EL (cell line): ENCODE measurements around the gene ADAM11.
A peak's percentile ranks its signal among the peaks of the same experiment; 100 is the strongest.

Source experiments
- DNase-seq: peaks from one replicate; pipeline ENCODE4 v3.0.0-alpha.2; 2016

Gene ADAM11

DNA sequence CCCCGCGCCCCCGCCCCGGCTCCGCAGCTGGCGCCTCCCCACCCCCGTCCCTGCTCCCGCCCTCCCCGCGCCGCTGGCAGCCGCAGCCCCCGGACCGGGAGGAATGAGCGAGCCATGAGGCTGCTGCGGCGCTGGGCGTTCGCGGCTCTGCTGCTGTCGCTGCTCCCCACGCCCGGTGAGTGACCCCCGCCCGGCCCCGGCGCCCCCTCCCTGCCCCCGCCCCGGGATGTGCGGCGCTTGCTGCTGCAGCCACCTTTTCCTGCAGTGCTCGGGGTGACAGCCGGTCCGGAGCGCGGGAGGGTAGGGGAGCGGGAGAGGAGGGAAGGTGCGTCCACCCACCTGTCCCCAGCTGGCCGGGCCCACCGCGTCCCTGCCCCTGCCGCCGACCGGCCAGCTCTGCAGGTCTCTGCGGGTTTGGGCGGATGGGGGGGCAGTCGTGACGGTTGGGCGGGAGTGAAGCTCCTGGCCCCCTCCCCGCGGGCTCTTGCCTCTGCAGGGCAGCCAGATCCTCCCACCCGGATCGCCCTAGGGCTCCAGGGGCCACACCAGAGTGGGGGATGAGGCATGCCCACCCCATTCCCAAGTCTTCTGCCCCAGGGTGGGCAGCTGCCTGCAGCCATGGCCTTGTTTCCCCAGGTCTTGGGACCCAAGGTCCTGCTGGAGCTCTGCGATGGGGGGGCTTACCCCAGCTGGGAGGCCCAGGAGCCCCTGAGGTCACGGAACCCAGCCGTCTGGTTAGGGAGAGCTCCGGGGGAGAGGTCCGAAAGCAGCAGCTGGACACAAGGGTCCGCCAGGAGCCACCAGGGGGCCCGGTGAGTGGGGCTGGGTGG is 513 bp downstream of the ADAM11 start:
- DNase-seq, result no peak

DNA sequence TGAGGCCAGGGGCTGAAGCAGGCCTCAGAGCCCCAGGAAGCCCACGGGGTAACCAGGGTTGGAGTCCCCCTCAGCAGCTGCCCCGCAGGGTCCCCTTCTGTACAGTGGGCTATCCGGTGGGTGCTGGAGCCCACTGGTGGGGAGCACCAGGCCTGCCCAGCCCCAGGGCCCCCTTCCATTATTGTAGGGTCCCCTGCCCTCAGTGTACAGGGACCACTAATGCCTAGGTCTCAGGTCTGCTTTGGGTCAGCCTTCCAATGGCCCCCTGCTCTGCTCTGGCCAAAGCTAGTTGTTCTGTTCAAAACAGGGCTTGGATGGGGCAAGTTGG is 1.1 kb downstream of the ADAM11 start:
- no peak for DNase-seq

DNA sequence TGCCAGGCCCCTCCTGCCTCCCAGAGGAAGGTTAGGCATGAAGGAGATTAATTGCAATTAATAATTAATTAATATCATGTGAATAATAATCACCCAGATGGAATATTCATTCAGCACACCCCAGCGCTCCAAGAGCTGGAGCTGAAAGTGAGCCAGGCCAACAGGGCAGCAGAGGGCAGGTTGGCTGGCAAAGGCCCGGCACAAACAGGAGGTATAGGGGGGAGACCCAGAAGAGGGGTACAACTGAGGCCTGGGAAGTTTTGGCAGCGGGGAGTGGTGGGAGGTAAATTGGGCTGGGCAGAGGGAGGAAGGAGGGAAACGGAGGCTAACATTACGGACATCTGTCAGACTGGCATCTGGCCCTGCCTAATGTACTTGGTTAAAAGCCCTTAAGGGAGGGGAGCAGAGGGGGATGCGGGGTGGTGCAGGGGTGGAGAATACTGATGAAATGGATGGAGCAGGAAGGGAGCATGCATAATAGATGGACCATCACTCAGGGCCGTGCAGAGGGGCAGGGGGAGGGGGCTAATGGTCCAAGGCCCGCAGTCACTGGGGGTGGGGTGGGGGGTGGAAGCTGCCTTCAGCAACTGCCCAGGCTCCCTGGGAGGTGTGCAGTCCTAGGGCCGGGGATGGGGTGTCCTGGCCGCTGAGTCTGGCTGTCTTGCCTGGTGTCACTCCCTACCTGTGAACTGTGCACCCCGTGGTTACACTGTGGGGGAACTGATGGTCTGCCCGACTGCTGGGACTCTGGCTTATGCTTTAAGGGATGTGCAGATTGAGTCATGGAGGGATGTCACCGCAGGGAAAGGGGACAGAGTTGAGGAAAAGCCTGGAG is 1.9 kb downstream of the ADAM11 start:
- DNase-seq, result no peak

DNA sequence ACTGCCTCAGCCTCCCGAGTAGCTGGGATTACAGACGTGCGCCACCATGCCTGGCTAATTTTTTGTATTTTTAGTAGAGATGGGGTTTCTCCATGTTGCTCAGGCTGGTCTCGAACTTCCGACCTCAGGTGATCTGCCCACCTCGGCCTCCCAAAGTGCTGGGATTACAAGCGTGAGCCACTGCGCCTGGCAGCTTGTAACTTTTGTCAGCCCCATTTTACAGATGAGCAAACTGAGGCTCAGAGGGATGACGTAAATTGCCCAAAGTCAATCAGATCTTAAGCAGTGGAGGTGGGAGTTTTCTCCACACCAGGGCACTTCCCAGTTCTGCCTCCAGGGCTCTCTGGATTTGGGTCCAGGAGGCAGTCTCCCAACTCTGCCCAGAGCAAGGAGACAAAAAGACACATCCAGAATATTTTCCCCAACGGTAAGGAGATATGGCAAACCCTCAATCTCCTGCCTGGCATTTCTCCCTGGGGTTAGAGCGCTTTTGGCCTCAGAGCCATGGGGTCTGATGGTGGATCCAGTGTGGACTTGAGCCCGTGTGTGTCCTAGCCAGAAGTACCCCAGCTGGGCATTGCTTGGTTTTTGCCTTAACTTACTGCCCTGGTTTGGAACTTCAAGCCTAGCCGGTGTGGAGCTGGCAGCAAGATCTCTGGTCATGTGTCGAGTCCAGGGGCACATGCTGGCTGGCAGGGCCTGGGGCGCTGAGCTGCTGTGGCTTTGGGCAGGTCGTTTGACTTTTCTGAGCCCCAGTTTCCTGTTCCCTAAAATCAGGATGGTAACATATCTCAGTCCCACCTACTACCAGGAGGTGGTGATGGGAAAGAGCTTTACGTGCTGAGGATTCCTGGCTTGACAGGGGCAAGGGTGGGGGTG is 3.4 kb downstream of the ADAM11 start:
- no peak for DNase-seq

DNA sequence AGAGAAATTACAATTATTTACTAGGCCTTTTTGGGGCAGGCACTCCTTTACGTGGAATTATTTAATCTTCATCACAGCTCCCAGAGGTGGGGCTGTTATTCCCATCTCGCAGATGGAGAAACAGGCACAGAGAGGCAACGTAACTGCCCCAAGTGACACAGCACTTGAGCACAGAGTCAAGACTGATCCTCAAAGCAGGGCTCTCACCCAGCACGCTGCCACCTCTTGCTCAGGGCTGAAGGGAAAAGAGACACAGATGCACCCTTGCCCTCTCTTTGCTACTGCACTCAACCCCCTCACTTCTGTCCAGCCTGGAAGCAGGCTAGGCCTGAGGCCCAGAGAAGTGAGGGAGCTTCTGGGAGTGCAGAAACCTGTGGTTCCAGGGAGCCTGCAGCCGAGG is 4.4 kb downstream of the ADAM11 start:
- DNase-seq, result no peak

DNA sequence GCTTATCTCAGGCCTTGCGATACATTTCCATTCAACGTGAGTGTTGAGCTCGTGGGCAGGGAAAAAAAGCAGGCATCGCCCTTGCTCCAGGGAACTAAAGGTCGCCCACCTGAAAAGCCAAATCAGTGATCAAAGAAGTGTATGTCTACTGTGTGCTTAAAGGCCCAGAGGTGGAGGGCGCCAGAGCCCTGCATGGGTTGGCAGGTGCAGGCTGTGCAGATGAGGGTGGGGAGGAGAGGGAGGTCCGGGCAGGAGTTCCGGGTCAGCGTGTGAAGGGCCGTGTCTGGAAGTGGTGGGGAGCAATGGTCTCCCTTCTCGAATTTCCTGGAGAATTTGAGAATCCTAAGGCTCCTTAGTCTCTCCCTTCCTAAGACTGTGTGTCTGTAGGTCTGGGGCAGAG is 7.2 kb downstream of the ADAM11 start:
- no peak for DNase-seq

DNA sequence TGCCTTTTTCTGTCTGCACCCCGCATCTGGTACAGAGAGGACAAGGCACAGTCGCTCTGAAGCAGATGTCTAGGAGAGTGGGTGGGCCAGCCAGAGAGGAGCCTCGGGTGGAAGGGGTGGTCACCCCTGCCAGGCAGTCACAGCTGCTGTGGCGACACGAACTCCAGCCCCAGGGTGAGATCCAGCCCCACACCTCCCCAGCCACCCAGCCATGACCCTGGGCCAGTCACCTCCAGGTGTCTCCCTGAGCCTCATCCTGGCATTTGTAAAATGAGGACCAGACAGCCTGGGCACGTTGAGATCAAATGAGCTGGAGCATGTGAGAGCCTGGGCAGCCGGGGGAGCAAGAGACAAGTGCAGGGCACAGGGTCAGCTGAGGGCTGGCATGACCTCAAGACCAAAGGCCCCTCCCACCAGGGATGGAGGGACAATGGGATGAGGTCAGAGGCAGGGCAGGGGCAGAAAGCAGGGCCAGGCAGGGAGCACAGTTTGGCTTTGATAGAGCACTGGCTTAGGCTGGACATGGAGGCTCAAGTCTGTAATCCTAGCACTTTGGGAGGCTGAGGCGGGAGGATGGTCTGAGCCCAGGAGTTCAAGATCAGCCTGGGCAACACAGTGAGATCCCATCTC is 7.7 kb downstream of the ADAM11 start:
- DNase-seq, result no peak

DNA sequence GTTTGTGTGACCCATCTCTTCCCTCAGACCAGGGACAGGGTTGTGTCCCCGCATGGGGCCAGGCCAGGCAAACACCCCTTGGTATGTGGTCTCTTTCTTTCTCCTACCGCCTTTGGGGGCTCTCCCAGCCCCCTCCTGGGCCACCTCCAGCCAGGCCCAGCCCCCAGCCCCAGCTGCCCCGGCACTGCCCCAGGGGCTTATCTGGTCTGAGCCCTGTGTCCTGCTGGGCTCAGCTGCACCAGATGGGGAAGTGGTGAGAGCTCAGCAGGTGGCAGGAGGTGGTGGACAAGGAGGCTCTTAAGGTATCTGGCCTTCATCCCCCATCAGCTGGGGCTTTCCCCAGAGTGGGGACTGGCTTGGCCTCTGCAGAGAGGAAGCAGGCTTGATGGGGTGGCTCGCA is 8.7 kb downstream of the ADAM11 start:
- no peak for DNase-seq

DNA sequence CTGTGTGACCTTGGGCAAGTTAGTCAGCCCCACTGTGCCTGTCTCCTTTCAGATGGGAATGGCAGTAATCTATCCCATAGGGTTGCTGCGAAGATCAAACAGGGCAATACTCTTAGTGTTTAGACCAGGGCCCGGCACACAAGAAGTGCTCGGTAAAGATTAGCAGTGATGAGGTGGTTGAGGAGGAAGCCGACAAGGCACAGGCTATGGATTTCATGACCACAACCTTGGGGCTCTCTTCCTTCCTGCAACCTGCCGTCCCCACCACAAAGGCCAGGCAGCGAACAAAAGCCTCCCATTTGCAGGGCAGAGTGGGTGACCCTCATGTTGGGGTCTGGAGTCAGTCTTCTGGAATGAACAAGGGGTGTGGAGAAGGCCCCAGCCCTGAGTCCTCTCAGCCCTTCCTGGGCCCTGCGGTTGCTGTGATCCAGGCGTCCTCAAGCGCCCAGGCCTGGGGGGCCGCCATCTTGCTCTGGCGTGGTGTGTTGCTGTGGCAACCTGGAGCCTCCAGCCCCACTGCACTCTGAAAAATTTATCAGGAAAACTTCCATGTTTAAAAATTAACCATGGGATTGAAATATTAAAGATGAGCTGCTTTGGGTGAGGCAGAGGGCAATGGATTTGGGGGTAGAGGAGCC is 9.8 kb downstream of the ADAM11 start:
- DNase-seq, result no peak

DNA sequence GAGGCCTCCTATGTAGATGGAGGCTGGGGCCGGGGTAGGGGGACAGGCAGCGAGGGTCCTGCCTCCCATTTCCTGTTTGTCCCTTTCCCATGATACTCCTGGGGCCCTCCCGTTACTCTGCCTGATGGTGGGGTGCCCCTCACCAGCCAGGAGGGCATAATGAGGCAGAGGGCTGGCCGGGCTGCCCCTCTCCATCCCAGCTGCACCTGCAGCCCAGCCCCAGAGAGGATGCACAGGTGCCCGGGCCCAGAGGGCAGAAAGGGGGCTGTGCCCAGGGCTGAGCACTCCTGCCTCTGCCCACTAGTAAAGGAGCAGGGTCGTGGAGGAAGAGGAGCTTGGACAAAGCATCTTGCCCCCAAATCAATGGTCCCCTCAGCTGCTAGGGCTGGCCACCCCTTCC is 10.4 kb downstream of the ADAM11 start:
- no peak for DNase-seq

DNA sequence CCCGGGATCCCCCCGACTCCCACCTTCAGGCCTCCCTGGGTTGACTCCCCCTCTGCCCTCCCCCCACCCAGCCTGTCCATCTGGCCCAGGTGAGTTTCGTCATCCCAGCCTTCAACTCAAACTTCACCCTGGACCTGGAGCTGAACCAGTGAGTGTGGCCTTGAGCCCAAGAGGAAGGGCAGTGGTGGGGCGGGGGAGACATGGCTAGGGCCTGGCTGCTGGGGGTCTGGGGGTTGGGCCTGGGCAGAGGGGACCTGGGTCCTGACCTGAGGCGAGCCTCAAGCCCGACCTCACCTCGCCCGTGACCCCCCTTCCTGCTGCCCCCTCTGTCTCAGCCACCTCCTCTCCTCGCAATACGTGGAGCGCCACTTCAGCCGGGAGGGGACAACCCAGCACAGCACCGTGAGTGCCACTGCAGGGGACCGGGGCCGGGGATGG is 10.9 kb downstream of the ADAM11 start:
- no peak for DNase-seq

DNA sequence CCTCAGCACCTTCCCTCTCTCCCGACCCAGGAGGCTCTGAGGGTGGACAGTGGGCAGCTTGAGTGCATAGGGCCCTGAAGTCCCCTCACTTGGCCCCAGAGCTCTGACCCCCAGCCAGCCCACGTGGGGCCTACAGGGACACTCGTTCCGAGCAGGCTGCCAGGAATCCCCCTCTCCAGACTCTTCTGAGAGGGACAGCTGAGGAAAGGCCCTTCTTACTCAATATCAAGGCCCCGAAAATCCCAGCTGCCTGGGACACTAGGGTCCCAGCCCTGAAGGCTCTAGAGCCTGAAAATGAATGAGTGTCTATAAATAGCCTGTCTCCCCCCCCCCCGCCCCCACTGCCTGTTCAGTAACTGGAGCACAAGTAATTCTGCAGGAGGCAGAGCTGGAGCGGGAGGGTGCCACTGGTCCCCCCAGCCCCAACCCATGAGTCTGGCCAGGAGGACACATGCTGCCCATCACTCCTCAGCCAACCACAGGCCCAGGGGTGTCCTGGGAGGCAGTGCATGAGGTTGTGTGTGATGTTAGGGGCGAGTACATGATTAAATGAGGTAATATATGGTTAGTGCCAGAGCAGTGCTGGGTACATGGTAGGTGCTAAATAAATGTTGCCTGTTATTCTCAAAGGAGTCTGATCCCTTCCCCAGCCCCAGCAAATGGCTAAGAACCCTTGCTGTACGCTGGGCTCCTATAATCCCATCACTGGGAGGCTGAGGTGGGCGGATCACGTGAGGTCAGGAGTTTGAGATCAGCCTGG is 11.6 kb downstream of the ADAM11 start:
- no peak for DNase-seq

DNA sequence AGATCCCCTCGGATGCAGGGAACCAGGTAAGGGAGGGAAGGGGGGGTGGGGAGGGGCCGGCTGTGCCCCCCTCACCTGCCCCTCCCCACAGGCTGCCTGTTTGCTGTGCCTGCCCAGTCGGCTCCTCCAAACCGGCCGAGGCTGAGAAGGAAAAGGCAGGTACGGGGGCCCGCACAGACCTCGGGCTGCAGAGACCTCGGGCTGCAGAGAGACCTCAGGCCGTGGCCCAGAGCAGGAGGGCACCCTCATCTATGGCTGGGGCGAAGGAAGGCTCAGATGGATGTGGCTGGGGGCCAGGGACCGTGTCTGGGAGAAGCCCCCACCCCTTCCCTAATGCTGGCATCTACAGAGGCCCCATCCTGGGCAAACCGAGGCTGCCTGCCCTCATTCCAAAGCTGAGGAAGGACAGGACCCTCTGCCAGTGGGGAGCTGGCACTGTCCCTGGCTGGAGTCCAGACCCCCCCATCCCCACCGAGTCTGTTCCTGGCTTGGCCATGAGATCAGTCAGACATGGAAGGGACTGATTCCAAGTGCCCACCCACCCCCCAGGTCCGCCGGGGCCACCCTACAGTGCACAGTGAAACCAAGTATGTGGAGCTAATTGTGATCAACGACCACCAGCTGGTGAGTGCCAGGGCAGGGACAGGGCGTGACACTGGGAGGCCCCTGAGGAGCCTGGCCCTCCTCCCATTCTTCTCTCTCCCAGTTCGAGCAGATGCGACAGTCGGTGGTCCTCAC is 13.7 kb downstream of the ADAM11 start:
- no peak for DNase-seq

DNA sequence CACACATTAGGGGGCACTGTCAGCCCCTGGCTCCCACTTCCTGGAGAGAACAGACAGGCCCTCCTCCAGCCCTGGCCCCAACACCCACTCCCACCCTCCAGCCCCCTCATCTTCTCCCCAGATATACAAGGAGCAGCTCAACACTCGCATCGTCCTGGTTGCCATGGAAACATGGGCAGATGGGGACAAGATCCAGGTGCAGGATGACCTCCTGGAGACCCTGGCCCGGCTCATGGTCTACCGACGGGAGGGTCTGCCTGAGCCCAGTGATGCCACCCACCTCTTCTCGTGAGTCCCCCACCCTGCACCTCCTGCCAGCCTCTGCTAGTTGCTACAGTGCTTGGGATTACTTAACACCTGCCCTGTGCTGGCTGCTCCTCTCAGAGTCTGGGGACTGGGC is 14.4 kb downstream of the ADAM11 start:
- no peak for DNase-seq

DNA sequence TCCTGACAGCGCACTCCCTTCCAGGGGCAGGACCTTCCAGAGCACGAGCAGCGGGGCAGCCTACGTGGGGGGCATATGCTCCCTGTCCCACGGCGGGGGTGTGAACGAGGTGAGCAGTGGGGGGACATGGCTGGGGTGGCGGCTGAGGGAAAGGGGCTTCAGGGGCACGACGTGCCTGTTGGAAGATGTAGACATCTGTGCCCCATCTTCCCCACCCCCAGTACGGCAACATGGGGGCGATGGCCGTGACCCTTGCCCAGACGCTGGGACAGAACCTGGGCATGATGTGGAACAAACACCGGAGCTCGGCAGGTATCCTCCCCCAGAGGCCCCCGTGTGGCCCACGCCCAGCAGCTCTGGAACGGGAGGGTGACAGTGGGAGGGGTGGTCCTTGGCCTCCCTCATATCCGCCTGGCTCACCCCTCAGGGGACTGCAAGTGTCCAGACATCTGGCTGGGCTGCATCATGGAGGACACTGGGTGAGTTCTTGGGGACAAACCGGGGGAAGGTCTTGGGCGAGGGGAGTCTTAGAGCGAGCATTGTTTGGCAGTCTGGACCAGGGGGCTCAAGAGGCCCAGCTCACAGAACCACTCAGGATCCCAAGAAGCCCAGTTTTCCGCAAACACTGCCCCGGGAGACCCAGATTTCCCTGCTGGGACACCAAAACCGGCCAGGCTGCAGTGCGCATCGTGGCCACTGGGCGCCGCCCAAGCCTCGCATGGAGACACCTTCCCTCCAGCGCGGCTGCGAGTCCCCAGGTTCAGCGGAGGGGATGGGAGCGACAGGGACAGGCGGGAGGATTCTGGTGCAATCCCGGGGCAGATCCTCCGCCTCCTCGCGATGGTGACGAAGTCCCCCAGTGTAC is 15.7 kb downstream of the ADAM11 start:
- DNase-seq, result peak; percentile 86

DNA sequence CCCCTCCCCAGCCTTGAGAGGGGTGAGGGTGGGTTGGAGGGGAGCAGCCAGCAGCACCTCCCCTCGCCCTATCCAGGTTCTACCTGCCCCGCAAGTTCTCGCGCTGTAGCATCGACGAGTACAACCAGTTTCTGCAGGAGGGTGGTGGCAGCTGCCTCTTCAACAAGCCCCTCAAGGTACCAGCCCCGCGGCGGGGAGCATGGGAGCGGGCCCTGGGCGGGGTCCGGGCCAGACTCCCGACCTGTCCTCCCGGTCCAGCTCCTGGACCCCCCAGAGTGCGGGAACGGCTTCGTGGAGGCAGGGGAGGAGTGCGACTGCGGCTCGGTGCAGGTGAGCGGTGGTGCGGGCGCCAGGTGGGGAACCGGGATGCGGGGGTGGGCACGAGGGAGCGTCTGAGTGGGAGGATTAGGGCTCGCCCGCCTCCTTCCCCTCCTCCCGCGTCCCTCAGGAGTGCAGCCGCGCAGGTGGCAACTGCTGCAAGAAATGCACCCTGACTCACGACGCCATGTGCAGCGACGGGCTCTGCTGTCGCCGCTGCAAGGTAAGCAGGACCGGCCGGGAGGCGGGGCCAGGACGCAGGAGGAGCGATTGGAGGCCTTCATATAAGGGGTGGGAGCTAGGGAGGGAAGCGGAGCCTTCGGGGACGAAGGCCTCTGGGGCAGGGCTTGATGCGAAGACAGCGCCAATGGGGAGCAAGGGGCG is 16.5 kb downstream of the ADAM11 start:
- peak; percentile 99 for DNase-seq

DNA sequence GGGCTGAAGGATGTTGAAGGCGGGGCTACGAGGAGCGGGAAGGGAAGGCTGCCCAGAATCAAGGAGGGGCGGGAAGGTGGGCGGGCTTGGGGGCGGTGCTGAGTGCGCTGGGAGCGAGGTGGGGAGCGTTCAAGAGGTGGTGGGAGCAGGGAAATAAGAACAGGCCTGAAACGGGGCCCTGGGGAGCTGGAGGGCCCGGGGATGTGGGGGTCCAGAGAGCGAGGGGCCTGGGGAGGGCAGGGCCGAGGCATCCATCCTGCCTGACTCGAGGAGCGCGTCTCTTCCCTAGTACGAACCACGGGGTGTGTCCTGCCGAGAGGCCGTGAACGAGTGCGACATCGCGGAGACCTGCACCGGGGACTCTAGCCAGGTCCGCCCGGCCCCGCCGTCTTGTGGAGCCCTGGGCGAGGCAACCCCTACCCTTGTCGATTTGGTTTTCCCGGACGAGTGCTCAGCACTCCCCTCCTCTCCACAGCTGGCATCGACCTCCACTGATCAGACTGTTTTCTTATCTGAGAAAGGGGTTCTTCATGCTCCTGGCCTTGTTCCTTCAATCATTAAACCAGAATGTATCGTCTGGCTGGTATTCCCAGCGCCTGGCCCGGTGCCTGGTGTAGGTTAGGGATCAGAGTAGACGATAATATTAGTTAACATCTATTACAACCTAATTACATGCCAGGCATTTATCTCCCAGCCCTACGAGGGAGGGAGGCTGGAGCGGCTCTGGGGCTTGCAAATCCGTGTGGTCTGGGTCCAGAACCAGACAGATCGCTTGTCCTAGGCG is 17.2 kb downstream of the ADAM11 start:
- no peak for DNase-seq
